ENCODE data around the gene CTNNA2.

The CTNNA2 gene

DNA sequence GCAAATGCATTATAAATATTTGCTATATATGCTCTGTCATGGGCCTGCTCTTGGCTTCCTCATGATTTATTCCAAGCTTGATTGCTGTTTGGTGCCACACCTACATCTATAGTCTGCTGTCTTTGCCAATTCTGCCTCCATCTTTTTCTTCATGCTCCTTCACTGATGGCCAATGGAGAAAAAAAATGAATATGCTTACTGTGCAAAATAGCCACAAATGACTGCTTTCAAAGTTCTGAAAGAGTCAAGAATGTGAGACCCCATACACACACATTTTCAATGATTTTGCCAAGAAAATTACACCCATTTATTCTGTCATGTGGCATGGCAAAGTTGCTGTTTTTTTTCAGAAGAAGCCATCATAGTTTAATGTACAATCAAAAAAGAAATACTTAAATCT is 1097.3 kb downstream of the CTNNA2 start:
- no peaks in the 10 kb centered on the region for H3K4me1 Mint-ChIP-seq (ENCODE audit: low read depth in 2 of 2)
- no peak overlapping the region for H3K27ac Mint-ChIP-seq
- DNase-seq (no peak), ATAC-seq (replicated peaks) (no peak)
- H3K27me3 Mint-ChIP-seq = no peaks in the 10 kb centered on the region
- peaks cover 7 to 22% of the 10 kb centered on the region in 2 donors for H3K9me3 Mint-ChIP-seq
- no peak overlapping the region for H3K4me3 Mint-ChIP-seq
- no peaks in the 10 kb centered on the region for H3K36me3 Mint-ChIP-seq (ENCODE audit: insufficient read depth)

DNA sequence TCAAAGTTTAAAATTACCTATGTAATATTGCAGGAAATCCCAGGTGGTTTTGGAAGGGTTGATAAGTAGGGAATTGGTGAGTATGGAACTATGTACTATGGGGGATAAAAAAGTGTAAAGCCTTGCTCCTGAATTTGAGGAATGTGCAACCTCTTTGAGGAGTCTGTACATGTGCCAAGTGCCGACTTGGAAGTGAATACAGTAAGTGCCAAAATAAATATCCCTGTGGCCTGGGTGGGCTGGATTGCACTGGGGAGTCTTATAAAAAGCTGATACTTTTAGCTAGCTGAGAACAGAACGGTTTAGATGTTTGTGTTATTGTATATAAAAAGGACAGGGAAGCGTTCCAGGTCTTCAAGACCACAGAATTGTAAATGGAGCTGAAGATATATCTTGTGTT is 1108.8 kb downstream of the CTNNA2 start:
- no peak for DNase-seq
- no peaks in the 10 kb centered on the region for H3K27me3 Mint-ChIP-seq
- H3K9me3 Mint-ChIP-seq = peaks cover 8 to 10% of the 10 kb centered on the region in 2 donors

DNA sequence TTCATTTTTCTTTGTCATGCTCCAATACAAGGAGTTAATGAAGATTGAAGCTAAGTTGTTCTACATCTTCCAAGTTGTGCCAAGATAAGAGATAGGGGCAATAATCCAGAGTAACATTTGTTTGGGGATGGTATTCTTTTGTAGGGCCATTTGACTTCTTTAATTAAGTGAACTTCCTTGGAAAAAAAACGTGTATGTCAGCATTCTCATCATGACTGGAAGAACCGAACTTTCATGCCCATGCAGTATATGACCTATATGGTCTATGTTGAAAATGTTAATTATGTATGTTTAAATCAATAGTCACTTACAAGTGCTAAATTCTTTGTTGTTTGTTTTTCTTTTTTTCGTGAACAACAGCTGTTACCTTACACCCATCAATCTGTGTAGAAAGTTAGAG is 1111.2 kb downstream of the CTNNA2 start:
- Mint-ChIP-seq H3K27ac (no peak overlapping the region), H3K9me3 (peaks cover 8 to 9% of the 10 kb centered on the region in 2 donors), H3K27me3 (no peaks in the 10 kb centered on the region), H3K36me3 (ENCODE audit: insufficient read depth) (no peaks in the 10 kb centered on the region), H3K4me1 (ENCODE audit: low read depth in 2 of 2) (no peaks in the 10 kb centered on the region), H3K4me3 (no peak overlapping the region)
- ATAC-seq (replicated peaks) (no peak), DNase-seq (no peak)

More for the DNA sequence above, 1108.8 kb downstream of the CTNNA2 start:
- ATAC-seq (replicated peaks) = no peak
- Mint-ChIP-seq H3K4me1 (ENCODE audit: low read depth in 2 of 2) (no peaks in the 10 kb centered on the region), H3K36me3 (ENCODE audit: insufficient read depth) (no peaks in the 10 kb centered on the region), H3K27ac (no peak overlapping the region), H3K4me3 (no peak overlapping the region)

DNA sequence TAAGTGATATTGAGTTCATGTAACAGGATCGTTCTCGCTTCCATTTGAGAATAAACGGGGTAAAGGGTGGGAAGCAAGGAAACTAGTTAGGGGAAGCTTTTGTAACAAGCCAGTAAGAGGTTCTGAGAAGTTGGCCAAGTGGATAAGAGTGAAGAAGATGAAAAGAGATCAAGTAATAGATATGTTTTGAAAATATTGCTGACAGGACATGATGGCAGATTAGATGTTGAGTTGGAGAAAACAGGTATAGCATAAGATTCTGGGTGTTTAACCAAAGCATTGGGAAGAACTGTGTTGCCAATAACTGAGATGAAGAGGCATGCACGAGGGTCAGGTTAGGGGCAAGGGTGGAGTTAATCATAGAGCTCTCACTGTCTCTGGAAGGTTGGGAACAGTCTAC is 1121.7 kb downstream of the CTNNA2 start:
- H3K9me3 Mint-ChIP-seq = peaks cover 17 to 25% of the 10 kb centered on the region in 2 donors
- no peaks in the 10 kb centered on the region for H3K36me3 Mint-ChIP-seq (ENCODE audit: insufficient read depth)
- no peak overlapping the region for H3K27ac Mint-ChIP-seq
- no peaks in the 10 kb centered on the region for H3K27me3 Mint-ChIP-seq
- no peaks in the 10 kb centered on the region for H3K4me1 Mint-ChIP-seq (ENCODE audit: low read depth in 2 of 2)
- H3K4me3 Mint-ChIP-seq = no peak overlapping the region
- ATAC-seq (replicated peaks) (no peak), DNase-seq (no peak)

DNA sequence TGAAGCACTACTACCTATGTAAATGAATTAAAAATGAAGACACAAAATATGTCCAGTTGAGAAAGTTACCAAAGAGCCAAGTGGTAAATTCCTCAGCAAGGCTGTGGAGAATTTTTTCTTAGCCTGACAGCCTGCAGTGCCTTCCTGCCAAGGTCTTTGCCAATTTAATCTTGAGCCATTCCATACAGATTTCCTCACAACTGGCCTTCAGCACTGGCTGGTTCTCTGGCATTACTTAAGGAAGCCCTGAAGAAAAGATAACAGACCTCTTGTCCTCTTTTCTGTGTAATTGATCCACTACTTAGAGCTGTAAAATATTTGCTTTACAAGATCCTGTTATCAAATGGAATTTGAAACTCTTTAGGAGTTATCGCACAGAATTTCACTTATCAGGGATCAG is 1125.9 kb downstream of the CTNNA2 start:
- H3K27me3 Mint-ChIP-seq = no peaks in the 10 kb centered on the region
- H3K36me3 Mint-ChIP-seq (ENCODE audit: insufficient read depth) = no peaks in the 10 kb centered on the region
- no peaks in the 10 kb centered on the region for H3K4me1 Mint-ChIP-seq (ENCODE audit: low read depth in 2 of 2)
- peaks cover 12 to 35% of the 10 kb centered on the region in 2 donors for H3K9me3 Mint-ChIP-seq
- H3K27ac Mint-ChIP-seq = no peak overlapping the region
- DNase-seq (no peak), ATAC-seq (replicated peaks) (no peak)
- no peak overlapping the region for H3K4me3 Mint-ChIP-seq

DNA sequence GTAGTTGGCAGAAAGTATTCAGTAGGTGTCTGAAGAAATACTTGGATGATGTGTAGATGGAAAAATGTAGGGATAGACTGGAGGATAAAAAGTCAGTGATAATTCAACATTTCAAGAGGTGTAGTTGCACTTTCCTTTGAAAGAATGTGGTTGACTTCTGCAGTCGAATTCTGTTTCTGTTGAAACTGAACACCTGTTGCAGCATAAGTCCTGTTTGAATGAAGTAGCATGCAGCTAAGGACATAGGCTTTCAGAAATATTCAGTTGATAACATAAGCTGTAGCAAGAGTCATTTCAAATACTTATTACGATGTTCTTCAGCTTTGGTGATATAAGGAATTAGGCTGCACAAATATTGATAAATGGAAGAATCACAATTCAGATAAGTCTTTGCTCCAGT is 1129.6 kb downstream of the CTNNA2 start:
- ATAC-seq (replicated peaks) (no peak), DNase-seq (no peak)
- H3K9me3 Mint-ChIP-seq = peaks cover 3 to 19% of the 10 kb centered on the region in 2 donors
- no peaks in the 10 kb centered on the region for H3K4me1 Mint-ChIP-seq (ENCODE audit: low read depth in 2 of 2)
- H3K27me3 Mint-ChIP-seq = no peaks in the 10 kb centered on the region
- H3K4me3 Mint-ChIP-seq = no peak overlapping the region
- no peaks in the 10 kb centered on the region for H3K36me3 Mint-ChIP-seq (ENCODE audit: insufficient read depth)
- H3K27ac Mint-ChIP-seq = no peak overlapping the region

DNA sequence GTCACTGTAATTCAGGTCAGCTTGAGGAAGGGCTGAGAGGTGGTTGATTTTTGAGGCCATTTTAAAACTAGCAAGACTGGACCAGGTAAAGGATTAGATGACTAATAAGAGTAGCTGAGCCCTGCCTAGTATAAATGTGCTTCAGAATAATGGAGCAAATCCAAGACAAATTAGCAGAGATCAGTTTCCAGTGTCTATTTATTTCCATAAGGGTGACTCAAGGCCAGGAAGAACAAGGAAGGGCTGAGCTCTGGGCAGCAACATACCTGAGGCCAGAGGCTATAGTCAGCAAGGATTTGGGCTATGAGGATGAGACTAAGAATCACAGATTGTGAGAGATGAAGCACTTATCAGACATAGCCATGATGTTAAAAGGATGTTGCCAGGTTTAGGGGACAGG is 1130.7 kb downstream of the CTNNA2 start:
- no peak overlapping the region for H3K27ac Mint-ChIP-seq
- H3K27me3 Mint-ChIP-seq = no peaks in the 10 kb centered on the region
- ATAC-seq (replicated peaks) (no peak), DNase-seq (no peak)
- peaks cover 0 to 11% of the 10 kb centered on the region in 2 donors for H3K9me3 Mint-ChIP-seq
- H3K4me3 Mint-ChIP-seq = no peak overlapping the region
- H3K4me1 Mint-ChIP-seq (ENCODE audit: low read depth in 2 of 2) = no peaks in the 10 kb centered on the region
- H3K36me3 Mint-ChIP-seq (ENCODE audit: insufficient read depth) = no peaks in the 10 kb centered on the region

DNA sequence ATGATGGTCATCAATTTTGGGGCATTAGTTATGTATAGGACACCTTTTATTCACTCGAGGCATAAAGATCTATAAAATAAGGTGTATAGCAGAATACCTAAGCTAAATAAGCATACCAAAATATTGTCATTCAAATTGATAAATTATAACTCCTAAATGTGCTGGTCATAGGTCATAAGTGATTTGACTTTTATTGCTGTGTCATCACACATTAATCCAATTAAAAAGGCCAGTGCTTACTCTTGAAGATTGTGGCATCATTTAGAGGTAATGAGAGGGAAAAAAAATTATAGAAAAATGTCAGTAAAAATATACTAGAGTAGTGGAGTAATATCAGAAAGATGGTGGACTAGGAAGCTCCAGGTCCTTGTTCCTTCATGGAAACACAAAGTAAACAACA is 1138.6 kb downstream of the CTNNA2 start:
- ATAC-seq (replicated peaks) (no peak), DNase-seq (no peak)
- H3K4me3 Mint-ChIP-seq = no peak overlapping the region
- H3K27me3 Mint-ChIP-seq = no peaks in the 10 kb centered on the region
- H3K4me1 Mint-ChIP-seq (ENCODE audit: low read depth in 2 of 2) = no peaks in the 10 kb centered on the region
- no peak overlapping the region for H3K27ac Mint-ChIP-seq
- peaks cover 4% of the 10 kb centered on the region for H3K36me3 Mint-ChIP-seq (ENCODE audit: insufficient read depth)
- peaks cover 0 to 17% of the 10 kb centered on the region in 2 donors for H3K9me3 Mint-ChIP-seq

DNA sequence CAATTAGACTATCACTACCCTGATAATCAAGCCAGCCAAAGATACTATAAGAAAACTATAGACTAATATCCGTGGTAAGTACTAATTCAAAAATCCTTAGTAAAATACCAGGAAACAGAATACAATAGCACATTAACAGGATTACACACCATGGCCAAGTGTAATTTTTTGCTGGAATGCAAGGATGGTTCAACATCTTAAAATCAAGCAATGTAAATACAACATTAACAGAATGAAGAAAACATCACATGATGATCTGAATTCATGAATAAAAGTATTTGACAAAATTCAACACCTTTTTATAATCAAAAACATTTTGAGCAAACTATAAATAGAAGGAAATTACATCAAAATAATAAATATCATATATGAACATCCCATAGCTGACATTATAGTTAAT is 1142.4 kb downstream of the CTNNA2 start:
- no peaks in the 10 kb centered on the region for H3K4me1 Mint-ChIP-seq (ENCODE audit: low read depth in 2 of 2)

DNA sequence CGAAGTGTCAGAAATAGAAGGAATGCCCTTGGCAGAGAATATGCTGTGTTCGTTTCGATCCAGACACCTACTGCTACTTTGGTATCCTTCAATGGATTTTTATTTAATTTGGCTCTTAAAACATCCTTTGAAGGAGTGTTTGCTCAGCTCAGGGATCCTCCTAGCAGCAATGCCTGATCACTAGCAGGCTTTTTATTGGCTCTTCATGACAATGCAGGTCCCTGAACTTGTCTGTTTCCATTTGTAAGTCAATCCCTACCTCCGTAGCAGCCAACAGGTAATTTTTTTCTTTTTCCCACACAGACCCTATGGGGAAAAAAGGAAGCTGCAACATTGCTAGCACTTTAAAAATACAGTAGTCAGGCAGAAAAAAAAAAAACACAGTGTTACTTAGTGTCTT is 1157.9 kb downstream of the CTNNA2 start:
- no peak for ATAC-seq (replicated peaks)
- H3K36me3 Mint-ChIP-seq (ENCODE audit: insufficient read depth) = no peaks in the 10 kb centered on the region
- H3K4me1 Mint-ChIP-seq (ENCODE audit: low read depth in 2 of 2) = no peaks in the 10 kb centered on the region

More for the DNA sequence above, 1142.4 kb downstream of the CTNNA2 start:
- peaks cover 4% of the 10 kb centered on the region for H3K36me3 Mint-ChIP-seq (ENCODE audit: insufficient read depth)
- peaks cover 0 to 33% of the 10 kb centered on the region in 2 donors for H3K9me3 Mint-ChIP-seq
- no peak for ATAC-seq (replicated peaks)
- H3K27me3 Mint-ChIP-seq = no peaks in the 10 kb centered on the region
- H3K4me3 Mint-ChIP-seq = no peak overlapping the region
- no peak for DNase-seq
- no peak overlapping the region for H3K27ac Mint-ChIP-seq

DNA sequence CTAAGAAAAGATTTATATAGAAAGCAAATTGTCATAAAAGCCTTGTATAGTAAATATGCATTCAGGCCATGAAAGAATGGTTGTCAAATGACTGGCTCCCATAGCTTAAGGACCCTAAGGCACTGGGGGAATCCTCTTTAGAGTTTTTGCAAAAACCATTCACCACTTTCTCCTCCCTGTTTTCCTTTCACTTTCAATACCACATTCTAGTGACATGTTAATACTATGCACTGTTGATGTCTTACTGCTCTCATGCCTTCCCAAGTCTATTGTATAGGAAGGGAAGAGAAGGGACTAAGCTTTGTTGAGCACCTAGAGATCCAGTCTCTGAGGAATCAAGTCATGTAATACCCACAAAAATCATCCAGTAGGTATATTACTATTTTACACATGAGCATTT is 1174.7 kb downstream of the CTNNA2 start:
- Mint-ChIP-seq H3K36me3 (ENCODE audit: insufficient read depth) (no peaks in the 10 kb centered on the region), H3K27ac (no peak overlapping the region), H3K27me3 (no peaks in the 10 kb centered on the region), H3K9me3 (peaks cover 1 to 7% of the 10 kb centered on the region in 2 donors), H3K4me1 (ENCODE audit: low read depth in 2 of 2) (no peaks in the 10 kb centered on the region), H3K4me3 (no peak overlapping the region)
- ATAC-seq (replicated peaks) = no peak
- no peak for DNase-seq

More for the DNA sequence above, 1157.9 kb downstream of the CTNNA2 start:
- DNase-seq = no peak
- no peaks in the 10 kb centered on the region for H3K27me3 Mint-ChIP-seq
- H3K4me3 Mint-ChIP-seq = no peak overlapping the region
- peaks cover 7 to 10% of the 10 kb centered on the region in 2 donors for H3K9me3 Mint-ChIP-seq
- H3K27ac Mint-ChIP-seq = no peak overlapping the region

DNA sequence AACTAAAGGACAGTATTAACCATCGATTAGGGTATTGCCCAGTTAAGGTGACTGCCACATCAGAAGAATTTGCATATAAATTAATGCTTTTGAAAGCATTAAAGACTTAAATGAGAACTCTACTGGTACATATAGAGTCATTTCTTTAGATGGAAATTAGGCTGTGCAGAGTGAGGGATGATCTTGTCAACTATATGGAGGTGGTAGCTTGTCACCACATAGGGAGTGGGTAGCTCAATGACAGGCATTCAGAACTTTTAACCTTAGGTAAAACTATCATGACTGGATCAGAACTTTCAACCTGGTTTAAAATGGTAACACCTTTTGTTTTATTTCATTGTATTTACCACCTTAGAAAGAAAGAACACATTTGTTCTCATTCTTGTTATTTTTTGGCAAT is 1176.3 kb downstream of the CTNNA2 start:
- no peak for ATAC-seq (replicated peaks)
- Mint-ChIP-seq H3K9me3 (peaks cover 16% of the 10 kb centered on the region in 2 donors), H3K27ac (no peak overlapping the region), H3K27me3 (no peaks in the 10 kb centered on the region), H3K36me3 (ENCODE audit: insufficient read depth) (no peaks in the 10 kb centered on the region), H3K4me3 (no peak overlapping the region), H3K4me1 (ENCODE audit: low read depth in 2 of 2) (no peaks in the 10 kb centered on the region)
- DNase-seq = no peak

Data from effector memory CD8-positive, alpha-beta T cell (primary cell).